GM18502 (cell line): ENCODE data around the gene AIG1.
"Not testable (repeated sequence)": the region's sequence is repeated elsewhere in the genome, so short reads cannot be mapped to it uniquely, and the experiment has no call there.

Source experiments
- ATAC-seq: cut with Tn5 transposase; IDR thresholded peaks from one replicate; pipeline ENCODE4 v1.9.1; 2021; ENCODE audit warnings: mild to moderate bottlenecking; ENCODE audit not compliant: unreplicated experiment, poor library complexity

Gene AIG1

DNA sequence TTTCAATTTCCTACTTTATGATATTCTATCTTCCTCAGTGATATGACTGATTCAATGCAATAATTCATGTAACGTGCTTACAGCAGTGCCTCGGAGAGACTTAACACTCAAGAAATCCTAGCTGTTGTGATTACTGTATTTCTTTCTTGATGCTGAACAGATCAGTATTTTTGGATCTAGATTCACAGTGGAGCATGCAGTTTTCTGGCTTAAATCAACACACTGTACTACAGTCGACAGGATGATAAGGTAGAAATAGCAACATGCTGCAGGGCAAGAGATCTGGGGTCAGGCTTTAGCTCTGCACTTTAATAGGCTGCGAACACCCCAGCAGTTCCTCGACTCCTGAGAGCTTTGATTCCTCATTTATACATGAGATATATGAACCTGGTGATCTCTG lies 161.0 kb downstream of the AIG1 start:
- no peak for ATAC-seq

- ATAC-seq: no peak
Observed at GRCh38 chr6:143222310-143222709, 161.6 kb downstream of the AIG1 start.

DNA sequence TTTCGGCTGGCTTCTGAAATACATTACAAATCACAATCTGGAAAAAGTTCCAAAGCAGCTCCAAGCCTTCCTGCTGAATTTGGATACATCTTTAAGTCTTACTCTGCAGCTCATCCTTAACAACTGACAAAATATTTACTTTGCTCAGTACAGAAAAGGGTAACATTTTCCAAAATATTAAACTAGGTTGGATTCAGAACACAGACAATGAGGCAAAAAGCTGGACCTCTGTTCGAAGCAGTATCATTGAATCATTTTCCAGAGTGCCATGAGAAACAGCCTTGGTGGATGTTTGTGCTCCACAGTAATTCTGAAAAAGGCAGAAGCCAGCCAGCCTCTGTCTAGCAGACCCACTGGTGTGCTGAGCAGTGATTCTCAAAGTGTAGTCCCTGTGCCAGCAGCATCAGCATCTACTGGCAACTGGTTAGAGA lies 162.1 kb downstream of the AIG1 start:
- no peak for ATAC-seq

DNA sequence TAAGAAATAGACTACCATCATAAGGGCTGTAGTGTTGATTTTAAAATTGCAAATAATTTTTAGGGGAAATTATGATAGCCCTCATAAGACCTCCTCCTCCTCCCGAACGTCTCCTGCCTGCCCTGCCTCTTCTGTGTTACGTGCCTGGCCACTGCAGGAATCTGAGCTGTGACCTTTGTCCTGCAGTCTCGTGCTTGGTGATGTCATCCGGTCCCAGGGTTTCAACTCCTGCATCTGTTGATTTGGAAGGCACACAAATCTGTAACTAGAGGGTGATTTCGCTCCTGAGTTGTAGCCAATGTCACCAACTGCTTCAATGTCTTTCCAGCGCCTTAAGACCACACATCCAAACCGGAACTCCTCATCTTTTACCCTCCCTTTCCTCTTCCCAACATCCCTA lies 163.2 kb downstream of the AIG1 start:
- ATAC-seq: no peak

DNA sequence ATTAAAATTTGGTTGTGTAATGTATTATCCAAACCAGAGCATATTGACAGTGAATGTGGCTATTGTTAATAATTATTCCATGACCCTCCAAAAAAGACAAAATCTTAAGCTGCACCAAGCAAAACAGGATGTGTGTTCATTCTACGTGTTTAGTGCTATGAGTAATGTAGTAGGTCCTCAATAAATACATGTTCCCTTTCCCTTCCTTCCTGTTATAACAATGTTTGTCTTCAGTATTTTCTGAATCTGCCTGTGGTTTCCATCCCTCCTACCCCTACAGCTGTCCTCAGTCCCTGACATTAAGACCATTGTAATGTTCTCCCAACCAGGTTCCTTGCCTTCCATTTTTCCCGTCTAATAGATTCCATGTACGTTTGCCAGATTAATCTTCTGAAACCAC lies 163.8 kb downstream of the AIG1 start:
- ATAC-seq: no peak

GRCh38 chr6:143225929-143226328 lies 165.2 kb downstream of the AIG1 start:
- no peak for ATAC-seq

DNA sequence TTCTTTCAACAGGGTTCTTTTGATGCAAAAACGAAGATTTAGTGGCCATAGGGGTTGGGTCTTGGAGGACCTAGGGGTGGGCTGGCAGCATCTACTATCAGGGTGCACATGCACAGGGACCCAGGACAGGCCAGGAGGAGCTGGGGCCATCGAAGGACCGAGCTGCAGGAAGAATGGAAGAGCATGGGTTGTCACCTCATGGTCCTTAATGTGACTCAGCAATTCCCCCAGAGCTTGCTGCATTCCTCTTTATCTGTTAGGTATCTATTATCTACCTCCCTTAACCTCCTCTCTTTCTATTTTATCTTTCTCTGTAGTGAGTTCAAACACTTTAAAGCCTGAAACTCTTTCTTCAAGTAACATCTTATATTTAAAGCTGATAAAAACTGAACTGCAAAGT lies 167.0 kb downstream of the AIG1 start:
- ATAC-seq: no peak

DNA sequence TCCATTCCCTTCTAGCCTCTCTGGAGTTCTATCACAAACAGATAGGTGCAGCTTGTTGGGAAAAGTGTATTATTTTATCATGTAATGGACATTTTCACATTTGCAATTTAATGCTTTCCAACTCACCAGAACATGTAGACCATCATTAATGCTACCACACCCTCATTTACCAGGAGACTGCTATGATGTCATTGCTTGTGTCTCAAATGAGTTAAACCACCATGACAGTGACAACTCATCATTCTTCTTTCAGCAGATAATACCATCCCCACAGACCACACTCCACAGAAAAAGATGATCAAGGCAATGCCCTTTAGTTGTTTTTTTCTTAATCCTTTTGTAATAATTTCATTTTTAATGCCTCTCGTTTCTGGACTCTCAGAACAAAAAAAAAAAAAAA lies 168.7 kb downstream of the AIG1 start:
- no peak for ATAC-seq

DNA sequence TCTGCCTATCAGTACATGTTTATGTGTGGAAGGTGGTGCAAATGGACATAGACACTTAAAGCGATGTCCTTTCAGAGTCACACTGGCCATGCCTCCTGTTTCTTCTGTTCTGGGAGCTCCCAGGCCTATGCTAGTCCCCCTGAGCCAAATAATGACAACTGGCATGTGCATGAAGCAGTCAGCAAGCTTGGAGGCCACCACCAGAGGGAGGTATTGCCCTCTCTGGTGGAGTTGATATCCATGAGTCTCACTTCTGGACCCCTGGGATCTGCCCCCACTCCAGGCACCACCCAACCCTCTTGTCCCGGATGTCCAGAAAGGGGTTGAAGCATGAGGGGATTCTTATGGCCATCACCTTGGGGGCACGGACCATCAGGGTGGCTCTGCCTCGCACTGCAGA lies 172.2 kb downstream of the AIG1 start:
- peak; percentile 69 for ATAC-seq

DNA sequence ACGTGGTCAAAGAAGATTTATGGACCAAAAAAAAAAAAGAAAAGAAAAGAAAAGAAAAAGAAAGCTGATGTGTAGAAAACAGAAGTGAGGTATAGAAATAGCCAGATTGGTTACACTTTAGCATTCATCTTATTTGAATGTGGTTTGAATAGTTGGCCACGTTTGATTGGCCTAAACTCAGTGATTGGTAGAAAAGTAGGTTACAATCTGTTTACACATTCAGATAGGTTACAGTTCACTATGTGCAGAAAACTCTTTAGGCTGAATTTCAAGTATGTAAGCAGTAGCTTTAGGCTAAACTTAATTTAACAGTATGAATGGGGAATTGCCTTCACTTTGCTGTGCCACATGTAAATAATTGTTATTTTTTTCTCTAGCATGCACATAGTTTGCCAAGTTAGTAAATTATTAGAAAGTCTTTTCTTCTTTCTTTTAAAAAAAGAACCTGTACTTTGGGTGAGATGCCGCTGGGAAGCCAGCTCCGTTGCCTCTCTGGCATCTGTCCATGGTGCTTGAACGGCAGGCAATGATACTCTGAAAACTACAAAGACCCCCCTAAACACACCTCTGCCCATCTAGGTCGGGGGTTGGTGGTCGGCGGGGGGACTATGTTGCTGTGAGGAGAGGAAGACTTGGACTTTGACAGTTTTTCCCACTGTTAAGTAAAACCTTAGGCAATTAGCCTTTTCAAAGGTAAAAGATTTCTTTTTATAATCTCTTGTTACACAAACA lies 173.0 kb downstream of the AIG1 start:
- ATAC-seq: no peak

GRCh38 chr6:143234734-143235133 lies 174.0 kb downstream of the AIG1 start:
- ATAC-seq: no peak

DNA sequence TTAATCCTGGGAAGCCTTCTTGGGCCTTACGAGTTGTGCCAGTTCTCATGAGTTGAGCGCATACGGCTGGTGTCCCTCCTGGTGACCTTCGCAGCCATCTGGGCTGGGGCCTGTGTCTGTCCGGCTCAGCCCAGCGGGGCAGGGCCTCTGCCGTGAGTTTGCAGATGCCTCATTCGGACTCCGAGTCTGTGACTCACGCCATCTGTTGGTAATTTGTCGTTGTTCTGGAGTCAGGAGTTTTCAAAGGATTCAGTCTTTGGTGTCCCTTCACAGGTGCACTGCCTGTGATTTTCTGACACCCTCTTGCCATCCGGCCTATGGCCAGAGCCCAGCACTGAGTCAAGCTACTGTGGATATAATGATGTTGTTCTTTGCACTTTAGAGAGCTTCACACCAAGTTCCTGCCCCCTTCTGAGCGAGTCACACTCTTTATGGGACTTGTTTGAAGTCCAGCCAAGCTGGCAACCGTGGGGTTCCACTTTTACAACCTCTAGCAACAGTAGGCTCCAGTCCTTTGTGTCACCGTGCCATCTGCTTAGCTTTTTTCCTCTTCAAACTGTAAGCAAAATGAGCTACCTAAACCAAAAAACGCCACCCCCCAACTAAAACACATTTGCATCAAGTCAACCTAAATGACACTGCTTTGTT lies 175.6 kb downstream of the AIG1 start:
- ATAC-seq: no peak

DNA sequence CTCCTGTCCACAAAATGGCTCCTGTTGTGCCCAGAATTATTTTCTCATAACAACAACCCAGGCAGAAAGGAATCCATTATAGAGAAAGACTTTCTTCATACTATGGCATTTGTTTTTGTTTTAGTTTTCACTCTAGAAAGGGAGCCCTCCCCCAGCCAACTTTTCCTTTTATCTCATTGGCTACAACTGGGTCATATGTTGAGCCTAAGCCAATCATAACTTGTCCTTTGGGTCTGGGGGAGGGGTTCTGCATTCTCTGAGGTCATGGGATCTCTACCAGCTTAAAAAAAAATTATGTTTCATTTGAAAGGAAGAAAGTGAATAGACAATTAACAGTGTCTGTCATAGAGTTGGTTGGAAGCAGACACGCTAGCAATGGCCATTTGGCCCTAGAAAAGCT lies 177.6 kb downstream of the AIG1 start:
- no peak for ATAC-seq

DNA sequence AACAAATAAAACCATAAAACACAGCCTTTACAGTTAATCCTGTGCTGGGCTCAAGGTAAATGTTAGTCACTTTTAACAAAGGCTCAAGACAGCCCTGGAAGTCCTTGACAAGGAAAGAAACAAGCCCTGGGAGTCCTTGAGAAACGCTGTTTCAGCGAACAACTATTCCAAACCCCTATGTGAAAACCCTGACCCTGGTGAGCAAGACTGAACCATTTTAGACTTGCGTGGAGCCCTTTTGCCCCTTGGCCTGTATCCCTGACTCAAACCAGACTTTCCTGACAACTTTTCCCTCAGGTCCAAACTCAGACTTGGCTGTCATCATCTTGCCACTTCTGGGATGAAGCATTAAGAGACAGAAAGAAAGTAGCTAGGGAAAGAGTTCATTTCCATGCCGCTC lies 180.4 kb downstream of the AIG1 start:
- ATAC-seq: no peak

DNA sequence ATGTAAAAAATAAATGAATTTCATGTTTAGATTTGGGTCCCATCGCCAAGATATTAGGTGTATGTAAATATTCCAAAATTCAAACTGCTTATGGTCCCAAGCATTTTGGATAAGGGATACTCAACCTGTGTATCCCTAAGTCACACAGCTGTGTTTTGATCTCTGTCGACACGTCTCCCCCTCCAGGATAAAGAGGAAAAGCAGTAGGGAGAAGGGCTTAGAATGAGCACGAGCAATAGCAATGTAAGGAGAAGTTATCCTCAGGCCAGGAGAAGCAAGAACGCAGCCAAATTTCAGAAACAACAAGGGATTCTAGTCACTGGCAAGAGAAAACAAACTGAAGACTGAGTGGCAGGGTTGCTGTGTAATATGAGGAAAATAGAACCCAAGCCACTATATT lies 181.2 kb downstream of the AIG1 start:
- ATAC-seq: no peak

- no peak for ATAC-seq
Observed at GRCh38 chr6:143243786-143244185, 183.1 kb downstream of the AIG1 start.

DNA sequence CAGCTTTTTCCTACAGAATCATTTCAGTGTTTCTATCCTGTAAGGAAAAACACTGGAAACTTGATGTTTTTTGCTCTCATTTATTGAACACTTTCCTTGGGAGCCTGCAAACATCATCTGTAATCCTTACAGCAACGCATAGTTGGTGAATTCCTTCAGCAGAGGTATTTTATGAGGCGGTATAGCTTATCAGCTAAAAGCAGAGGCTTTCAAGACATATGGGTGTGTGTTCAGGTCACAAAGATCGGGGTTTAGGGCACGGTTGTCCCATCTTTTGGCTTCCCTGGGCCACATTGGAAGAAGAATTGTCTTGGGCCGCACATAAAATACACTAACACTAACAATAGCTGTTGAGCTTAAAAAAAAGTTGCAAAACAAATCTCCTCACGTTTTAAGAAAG lies 185.0 kb downstream of the AIG1 start:
- no peak for ATAC-seq

DNA sequence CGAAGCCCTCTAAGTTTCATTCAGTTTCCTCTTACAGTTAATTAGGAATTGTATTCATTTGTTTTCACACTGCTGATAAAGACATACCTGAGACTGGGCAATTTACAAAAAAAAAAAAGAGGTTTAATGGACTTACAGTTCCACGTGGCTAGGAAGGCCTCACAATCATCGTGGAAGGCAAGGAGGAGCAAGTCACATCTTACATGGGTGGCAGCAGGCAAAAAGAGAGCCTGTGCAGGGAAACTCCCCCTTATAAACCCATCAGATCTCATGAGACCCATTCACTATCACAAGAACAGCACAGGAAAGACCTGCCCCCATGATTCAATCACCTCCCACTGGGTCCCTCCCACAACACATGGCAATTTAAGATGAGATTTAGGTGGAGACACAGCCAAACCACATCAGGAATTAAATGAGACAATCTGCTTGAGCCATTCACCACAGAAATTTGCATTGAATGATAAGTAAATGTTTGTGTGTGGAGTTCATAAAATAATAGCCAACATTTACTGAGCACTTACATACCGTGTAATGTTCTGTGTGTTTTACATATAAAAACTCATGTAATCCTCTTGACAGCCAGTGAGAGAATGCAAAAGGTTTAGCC lies 185.6 kb downstream of the AIG1 start:
- ATAC-seq: not testable (repeated sequence)

- ATAC-seq: no peak
Observed at GRCh38 chr6:143247586-143247985, 186.9 kb downstream of the AIG1 start.

- no peak for ATAC-seq
Observed at GRCh38 chr6:143248359-143248758, 187.7 kb downstream of the AIG1 start.

- no peak for ATAC-seq
Observed at GRCh38 chr6:143251288-143251687, 190.6 kb downstream of the AIG1 start.

GRCh38 chr6:143252961-143253360 lies 192.3 kb downstream of the AIG1 start:
- no peak for ATAC-seq
